GOT3 (cell line): Measurements from ENCODE around the gene ERG.

ENCODE experiments used
- DNase-seq: peaks from one replicate; lab custom pipeline; 2025; ENCODE audit warnings: mixed read lengths; lab: John Stamatoyannopoulos, UW

Gene ERG, protein sequence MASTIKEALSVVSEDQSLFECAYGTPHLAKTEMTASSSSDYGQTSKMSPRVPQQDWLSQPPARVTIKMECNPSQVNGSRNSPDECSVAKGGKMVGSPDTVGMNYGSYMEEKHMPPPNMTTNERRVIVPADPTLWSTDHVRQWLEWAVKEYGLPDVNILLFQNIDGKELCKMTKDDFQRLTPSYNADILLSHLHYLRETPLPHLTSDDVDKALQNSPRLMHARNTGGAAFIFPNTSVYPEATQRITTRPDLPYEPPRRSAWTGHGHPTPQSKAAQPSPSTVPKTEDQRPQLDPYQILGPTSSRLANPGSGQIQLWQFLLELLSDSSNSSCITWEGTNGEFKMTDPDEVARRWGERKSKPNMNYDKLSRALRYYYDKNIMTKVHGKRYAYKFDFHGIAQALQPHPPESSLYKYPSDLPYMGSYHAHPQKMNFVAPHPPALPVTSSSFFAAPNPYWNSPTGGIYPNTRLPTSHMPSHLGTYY

DNA sequence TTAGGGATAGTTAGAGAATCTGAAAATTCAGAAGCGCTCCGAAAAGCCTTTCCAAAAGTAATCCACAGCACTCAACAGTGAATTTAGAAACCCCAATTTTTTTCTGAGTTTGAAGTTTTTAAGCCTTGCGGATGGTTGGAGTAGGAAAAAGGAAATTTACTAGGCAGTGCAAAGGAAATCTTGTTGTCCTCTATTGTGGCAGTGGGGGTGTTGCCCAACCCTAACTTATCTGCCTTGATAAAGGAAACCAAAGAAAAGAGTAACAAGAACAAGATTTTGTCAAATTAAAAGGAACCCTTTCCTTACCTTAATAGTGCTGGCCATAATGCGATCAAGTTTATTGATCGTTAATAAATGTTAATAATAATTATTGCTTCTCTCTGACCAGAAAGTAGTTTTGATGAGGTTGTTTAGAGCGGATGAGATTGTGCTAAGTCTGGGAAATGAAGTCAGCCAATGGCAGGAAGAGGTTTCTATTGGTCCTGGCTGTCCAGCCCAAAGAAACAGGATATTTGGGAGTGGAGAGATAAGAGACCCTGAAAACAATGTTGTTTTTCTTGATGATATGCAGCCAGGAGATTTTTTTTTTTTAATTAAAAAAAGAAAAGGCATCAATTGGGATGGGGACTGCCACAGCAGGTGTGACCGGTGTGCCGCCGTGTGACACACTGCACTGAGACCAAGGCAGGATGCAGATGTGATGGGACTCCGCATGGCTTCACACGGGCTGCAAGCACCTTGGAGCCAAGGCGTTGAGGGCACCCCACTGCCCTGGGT, at the start of gene ERG:
Gene ERG (minus strand): TSS at position 421 of the 777 bp plus-strand sequence. CDS start 97 bp downstream, at position 324.
- no peak for DNase-seq

DNA sequence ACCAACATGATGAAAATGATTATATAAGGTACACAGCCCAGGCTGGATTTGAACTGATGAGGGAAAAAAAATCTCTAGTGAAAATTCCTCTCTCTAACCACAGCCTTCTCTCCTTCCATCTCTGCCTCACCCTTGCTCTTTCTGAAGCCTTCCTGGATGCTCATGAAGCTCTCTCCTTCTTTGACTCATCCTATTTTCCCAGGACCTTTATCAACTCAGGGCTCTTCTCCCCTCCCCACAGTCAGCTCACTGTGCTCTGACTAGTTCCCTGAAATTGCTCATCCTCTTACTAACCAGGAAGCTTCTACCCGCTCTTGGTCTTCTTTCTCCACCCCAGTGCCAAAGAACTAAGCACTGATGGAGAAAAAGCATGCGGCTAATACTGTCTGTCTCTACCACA, 46.4 kb upstream of the ERG start:
- no peak for DNase-seq

DNA sequence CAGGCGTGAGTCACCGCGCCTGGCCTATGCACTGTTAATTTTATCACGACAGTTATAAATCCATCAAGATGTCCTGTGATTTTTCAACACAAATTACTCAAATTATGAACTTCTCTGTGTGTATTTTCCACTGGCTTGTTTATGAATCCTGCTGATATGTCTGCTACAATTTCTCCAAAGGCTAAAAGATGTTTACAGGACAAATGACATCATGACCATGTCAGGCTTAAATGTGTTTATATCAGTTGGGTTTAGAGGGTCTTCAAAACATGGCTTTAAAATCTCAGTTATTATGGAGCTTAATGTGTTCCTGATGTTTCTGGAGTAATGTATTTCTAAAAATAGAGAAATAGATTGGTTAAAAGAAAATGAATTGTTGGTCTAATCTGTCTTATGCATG, 44.0 kb upstream of the ERG start:
- no peak for DNase-seq

DNA sequence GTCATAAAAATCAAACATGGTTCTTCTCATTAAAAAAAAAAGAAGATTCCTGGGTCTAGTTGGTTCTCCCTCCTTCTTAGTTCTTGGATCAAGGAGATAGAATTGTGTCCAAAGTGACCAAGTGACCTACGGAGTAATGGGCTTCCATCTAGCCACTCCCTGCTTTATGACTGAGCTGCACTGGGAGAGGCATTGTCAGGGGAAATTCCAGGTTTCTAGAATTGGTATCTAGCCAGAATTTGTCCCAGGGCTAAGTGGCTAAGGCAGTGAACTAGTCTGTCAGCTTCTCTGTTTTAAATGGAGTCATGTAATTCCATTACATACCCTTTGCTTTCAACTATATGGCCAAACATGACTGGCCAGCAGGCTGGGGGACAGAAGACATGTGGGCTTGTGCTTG, 40.1 kb upstream of the ERG start:
- DNase-seq, result no peak

DNA sequence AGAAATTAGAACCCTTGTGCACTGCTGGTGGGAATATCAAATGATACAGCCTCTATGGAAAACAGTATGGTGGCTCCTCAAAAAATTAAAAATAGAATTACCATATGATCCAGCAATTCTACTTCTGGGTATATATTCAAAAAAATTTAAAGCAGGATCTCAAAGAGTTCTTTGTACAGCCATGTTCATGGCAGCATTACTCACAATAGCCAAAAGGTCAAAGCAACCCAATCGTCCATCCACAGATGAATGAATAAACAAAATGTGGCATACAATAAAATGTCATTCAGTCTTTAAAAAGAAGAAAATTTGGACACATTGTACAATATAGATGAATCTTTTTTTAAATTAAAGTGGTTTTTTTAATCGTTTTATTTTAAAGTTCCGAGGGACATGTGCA, 36.3 kb upstream of the ERG start:
- no peak for DNase-seq

DNA sequence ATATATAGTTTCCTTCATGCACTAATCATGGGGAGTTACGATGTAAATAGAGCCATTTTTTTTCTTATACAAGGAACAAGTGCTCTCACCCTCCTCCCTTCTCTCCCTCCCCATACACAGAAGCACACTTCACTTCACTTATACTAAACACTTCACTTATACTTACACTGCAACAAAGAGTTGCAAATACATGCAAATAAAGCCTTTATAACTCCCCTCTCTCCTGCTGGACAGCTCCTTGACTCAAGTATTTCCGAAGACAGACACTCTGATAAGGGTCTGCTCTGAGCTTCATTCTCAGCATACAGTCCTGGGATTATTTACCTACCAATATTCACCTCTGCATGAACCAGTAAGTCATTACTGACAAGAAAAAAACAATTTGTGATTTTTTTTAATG, 35.6 kb upstream of the ERG start:
- no peak for DNase-seq

DNA sequence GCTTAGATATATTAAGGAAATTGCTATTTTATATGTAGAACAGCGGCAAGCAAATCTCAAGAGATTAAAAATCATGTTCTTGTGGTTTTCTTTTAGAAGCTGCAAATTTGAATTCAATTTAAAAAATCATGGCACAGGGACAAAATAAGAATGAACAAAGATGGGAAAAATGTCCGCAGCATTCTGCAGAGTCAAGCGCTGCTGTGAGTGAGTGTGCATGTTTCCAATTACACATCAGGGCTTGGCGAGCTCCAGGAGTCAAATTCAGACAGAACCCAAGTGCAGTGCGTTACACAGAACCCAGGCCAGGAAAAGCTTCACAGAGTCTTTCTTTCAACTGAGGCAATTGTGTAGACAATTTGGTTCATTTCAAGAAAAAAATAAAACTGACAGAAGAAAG, 33.3 kb upstream of the ERG start:
- DNase-seq, result no peak

DNA sequence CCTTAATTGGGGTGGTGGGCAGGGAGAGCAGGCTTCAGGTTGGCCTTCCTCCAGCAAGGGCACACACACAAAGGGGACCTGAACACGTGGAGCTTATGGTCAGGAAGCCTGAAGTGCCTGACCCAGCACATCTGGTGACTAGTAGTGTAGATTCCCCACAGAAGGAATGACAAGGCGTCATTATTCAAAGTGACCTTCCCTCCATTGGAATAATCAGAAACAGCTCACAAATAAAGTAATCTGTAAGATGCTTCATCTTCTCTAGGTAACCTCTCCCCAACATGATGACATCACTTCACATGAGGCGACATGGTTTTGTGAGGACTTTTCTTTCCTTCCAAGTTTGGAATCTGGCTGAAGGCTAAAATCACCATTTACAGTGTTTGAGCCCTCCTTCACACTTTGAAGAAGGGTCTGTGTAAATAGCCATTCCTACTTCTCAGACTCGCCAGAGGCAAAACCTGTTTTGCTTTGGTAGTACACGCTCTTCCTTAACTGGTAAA, 32.8 kb upstream of the ERG start:
- DNase-seq, result no peak

DNA sequence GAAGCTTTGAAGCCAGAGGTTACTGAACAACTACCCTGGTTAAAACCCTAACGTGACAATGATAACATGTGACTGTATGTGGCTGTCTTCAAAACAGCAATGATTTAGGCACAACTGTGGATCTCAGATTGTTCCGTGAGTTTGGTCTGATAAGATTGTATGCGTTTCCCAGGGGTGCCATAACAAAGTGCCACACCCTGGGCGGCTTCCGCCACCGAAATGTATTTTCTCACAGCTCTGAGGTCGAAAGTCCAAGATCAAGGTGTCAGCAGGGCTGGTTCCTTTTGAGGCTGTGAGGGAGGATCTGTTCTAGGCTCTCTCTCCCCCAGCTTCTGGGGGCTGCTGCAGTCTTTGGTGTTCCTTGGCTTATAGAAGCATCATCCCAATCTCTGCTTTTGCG, 29.5 kb upstream of the ERG start:
- no peak for DNase-seq

DNA sequence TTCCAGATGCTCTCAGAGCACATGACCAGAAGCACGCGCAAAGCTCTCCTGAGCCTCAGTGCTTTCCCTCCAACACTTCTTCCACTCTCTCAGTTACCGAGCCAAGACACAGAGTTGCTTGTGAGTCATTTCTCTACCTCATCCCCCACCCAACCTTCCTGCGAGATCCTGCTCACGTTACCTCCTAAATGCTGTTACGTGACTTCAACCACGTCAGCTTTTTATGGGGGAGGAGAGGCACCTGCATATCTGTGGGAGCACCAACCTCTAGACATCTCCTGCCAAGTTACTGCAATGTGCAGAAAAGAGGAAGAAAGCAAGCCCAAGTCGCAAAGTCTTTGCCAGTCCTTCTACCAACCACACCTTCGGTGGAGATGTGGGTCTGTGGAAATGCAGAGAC, 27.2 kb upstream of the ERG start:
- DNase-seq, result no peak

DNA sequence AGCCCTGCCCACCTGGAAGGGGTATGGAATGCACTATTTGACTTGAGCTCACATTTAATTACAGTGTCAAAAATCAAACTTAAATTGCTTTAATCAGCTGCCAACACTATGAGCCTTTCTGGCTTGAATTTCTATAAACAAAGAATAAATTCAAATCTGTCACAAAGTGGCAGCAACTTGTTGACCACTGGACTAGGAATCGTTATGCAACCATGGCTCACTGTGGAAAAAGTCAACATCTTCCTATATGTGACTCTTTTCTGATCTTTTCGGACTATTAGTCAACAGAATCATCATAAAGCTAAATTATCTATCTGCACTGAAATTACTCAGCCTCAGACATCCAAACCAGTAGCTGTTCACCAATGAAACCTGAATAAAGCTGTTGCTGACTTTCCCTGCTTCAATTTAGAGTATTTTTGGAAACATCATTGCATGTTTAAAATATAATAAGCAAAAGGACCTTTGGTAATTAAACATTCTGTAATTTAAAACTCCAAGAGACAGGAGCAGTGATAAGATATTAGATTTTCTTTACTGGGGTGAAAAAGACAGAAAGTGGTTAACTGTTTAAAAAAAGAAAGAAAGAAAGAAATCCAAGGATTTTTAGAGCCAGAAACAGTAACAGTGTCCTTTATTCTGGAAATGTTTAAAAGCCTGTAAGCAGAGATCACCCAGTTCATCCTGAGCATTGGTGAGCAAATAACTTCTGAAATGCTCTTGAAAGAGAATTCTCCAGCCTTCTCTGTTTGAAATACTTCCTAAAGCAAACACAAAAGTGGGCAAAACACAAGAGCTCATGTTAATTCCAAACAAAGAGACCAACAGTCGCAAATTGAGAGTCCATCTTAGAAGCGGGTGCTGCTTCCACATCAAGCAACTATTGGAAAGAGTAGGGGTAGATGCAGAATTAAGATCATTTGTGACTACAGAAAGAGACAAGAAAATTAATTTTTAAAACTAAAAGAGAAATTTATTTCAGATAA, 26.2 kb upstream of the ERG start:
- DNase-seq, result no peak

DNA sequence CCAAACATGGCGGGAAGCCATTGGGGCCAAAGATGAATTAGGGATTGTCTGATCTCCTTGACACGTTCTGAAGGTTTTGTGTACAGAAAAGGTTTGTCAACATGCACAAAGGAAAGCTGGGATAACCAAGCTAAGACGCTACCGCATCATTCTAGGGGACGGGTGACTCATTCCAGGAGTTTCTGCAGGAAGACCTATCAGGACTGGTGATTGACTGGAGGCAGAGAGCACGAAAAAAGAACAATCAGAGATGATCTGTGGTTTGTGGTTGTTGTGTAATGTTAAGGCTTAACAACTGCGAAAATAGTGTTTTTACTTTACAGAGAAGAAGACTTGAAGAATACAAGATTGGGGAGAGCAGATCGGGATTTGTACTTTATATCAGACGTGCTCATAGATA, 22.2 kb upstream of the ERG start:
- no peak for DNase-seq

DNA sequence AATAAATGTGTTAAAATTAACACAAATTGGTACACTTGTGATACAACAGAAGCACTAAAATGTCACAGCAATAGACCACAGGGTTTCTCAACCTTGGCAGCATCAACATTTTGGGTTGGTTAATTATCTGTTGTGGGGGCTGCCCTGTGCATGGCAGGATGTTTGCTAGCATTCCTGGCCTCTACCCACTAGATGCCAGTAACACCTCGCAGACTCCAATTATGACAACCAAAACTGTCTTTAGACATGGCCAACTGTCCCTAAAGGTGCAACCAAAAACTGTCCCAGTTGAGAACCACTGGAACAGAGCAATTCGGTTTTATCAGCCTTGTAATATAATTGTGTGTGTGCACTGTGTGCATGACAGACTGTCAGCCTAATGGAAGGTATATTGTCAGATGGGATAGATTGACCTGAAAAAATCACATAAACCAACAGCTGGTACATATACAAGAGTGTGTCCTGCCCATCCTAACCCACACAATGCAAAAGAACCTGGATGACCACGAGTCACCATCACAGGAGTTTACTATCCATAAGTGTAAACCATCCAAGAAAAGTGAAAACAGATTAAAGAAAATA, 13.5 kb upstream of the ERG start:
- no peak for DNase-seq

DNA sequence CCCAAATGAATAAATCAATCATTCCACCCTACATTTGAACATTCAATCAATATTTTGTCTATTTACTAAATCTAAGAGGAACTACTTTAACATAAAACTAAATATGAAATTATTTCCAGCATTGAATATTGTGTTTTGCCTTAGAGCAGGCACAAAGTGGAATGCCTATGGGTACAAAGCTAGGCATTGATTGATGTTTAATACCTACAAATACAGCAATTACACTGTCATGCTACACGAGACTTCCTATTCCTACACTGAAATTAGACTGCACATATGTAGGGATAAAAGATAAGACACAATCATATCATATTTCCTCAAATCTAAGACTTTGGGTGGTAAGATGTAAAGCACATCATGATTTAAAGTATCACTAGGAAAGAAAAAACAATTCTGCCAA, 12.9 kb upstream of the ERG start:
- DNase-seq, result no peak

DNA sequence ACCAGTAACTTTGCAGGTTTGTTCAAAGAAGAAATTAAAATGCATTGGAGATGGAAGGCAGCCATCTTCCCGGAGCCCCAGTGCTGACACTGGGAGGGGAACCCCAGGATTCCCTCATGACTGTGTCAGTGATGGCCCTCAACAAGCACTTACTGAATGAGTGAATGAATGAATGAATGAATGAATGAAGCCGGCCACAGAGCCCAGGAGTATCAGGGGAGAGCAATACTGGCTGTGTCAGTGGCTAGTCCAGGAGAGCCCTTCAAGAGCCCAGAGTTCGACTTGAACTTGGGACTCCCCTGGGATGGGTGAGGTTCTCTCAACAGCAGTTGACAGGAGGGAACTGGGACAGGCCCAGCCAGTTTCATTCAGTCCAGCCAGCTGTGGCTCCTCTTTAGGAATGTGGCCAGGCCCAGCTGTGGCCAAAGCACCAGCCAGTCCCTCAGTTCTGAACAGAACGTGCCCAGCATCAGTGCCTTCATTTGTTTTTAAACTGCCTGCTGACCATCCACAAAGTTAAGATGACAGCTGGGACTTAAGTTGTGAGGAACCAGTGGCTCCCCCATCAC, 9.2 kb upstream of the ERG start:
- no peak for DNase-seq

DNA sequence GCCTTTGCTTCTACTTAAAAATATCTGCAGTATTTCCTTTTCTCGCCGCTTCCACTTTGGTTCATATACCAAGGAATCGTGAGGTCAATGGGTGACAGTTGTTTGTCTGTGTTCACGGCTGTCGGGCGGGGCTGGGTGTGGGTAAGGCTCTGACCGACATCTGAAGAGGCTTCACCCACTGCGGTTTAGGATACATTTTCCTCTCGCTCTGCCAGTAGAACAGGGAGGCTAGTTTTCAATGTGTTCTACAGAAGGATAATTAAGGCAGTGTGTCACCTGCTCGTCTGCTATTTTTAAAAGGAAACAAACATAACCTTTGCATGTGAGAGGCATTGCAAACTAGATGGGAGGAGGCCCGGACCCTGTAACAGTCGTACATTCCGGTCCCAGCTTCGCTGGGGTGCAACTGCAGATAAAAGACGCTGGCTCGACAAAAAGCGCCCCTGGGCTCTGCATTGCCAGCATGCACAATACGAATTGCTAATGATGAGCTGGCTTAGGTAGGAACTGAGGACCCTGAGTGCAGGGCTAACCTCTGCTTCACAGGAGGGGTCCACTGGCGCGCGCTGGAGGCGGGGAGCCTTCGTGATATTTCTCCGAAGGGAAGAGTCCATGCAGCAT, 8.5 kb upstream of the ERG start:
- no peak for DNase-seq

DNA sequence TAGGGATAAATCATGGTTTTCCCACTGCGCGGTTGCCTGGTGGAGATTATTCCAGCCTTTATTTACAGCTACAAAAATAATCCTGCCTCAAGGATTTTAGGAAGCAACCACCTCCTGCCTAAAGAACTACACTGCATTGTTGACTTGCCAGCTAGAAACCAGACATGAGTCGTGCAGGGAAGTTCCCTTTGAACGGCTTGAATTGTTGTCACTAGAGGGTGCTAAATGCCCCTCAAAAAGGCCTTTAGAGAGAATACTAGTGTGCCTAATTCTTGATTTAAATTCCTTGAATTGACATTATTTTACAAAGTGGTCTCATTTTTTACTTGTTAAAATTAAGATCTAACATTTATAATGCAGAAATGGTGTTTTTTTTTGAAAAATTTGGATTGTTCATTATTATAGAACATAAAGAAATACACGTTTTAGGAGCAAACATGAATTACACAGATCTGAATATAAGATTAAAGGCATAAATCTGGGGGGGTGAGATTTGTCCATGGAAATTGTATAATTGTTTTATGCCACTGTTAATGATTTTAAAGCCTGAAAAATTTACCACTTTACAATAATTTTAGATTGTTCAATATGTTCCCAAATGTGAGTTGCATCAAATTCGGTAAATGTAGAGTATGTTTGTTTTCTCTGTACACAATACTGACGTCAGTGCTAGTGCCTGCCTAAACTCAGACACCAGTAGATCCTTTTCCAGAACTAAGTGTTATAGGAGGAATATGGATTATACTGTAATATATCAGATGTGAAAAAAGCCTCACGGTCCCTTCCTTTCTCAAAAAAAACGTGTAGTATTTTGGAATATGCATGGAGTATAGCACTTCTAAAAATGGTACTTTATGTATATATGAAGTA, 7.6 kb upstream of the ERG start:
- DNase-seq, result no peak

DNA sequence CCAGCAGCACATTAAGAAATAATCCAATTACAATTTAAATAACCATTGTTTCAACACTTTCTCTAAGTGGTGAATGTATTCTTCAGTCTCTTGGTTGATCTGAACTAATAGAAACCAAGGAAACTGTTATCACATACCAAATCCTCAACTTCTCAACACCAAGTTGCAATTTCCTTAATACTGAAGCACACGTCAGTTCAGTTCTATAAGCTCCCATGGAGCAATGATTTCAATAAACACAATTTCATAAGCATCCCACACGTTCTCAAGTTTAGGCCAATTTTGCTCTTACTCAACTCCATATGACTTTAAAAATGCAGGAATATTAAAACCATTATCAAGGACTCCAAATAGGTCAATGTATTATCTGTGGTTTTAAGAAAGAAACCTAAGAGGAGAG, 5.8 kb upstream of the ERG start:
- DNase-seq, result no peak

DNA sequence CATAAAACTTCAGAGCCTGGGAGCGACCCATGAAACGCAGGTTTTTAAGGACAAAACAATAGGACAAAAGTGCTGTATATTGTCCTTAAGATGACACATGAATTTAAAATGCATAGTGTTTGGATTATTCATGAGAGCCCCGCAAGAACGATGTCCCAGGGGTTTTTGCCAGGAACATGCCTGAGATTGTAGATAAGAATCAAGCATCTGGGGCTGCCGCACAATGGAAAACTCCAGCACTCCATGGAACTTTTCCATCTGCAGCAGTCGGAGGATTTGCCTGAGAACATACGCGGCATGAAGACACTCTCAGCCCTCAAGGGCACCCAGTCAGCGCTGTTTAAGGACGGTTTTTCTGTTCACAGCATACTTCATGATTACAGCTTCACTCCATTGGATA, 5.3 kb upstream of the ERG start:
- no peak for DNase-seq

DNA sequence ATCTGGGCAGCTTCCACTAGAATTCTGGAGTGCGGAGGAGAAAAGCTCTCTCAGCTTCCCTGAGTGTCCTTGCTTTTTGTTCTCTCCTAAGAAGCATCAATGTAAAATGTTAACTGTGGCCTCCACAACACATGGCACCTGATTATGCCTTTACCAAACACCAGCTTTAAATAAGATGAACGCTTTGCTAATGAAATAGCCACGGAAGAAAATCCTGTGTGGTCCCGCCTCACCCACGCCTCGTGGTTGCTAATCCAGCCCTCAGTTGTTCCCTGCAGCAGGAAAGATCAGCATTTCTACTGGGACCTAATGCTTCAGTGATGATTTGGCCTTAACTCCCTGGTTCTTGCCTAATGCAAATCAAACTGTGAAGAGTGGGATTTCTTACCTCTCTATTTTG, 1.8 kb upstream of the ERG start:
- no peak for DNase-seq
